ACC112 (cell line): ENCODE measurements around the gene JARID2.

ENCODE experiments used
- H2AFZ ChIP-seq: fragments of 200-600 bp; sonication (generic); one replicate; pipeline ENCODE4 v1.6.0; 2017; ENCODE audit warnings: antibody characterized with exemption, low read length; ENCODE audit not compliant: unreplicated experiment
- H3K27ac ChIP-seq: fragments of 200-600 bp; sonication (generic); 2 replicates; pipeline ENCODE4 v1.5.1; 2014; ENCODE audit warnings: low read depth, mild to moderate bottlenecking, antibody characterized with exemption, low read length, moderate library complexity
- H3K27me3 ChIP-seq: fragments of 200-600 bp; sonication (generic); 2 replicates; pipeline ENCODE4 v1.6.1; 2014; ENCODE audit warnings: mild to moderate bottlenecking, antibody characterized with exemption, low read length, moderate library complexity, mixed read lengths; ENCODE audit not compliant: insufficient read depth
- H3K36me3 ChIP-seq: fragments of 200-600 bp; sonication (generic); 2 replicates; pipeline ENCODE4 v1.6.1; 2016; ENCODE audit warnings: mild to moderate bottlenecking, antibody characterized with exemption, low read length, moderate library complexity, mixed read lengths; ENCODE audit not compliant: insufficient read depth
- H3K4me1 ChIP-seq: fragments of 200-600 bp; sonication (generic); one replicate; pipeline ENCODE4 v1.6.1; 2016; ENCODE audit warnings: low read length, mixed read lengths; ENCODE audit not compliant: insufficient read depth, unreplicated experiment, control insufficient read depth
- H3K4me3 ChIP-seq: fragments of 200-600 bp; sonication (generic); 2 replicates; pipeline ENCODE4 v1.5.1; 2014; ENCODE audit warnings: mild to moderate bottlenecking, low read depth, low read length
- H3K79me2 ChIP-seq: fragments of 200-600 bp; sonication (generic); one replicate; pipeline ENCODE4 v1.6.0; 2016; ENCODE audit warnings: low read length; ENCODE audit not compliant: control insufficient read depth, unreplicated experiment, insufficient read depth

Gene JARID2

DNA sequence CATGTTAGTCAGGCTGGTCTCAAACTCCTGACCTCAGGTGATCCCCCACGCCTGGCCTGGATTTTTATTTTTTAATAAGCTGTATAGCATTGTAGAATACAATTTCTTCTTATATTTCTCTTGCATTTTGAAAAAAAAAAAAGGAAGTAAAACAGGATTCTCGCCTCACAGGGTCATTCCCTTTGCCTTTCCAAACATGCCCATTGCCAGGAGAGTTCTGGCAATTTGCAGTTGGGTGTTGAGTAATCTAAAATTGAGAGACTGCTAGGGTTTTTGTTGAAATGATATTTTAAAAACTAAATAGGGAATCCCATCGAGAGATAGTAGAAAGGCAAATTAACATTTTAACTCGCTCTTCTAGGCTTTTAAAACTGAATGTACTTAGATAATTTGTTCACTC lies 196.1 kb downstream of the JARID2 start:
- H3K4me3 ChIP-seq = no peak overlapping the region
- H3K4me1 ChIP-seq = peaks cover 41% of the 10 kb centered on the region
- peaks cover 22% of the 10 kb centered on the region for H3K79me2 ChIP-seq
- H3K27me3 ChIP-seq = no peaks in the 10 kb centered on the region
- H2AFZ ChIP-seq = no peak overlapping the region
- no peak overlapping the region for H3K27ac ChIP-seq
- H3K36me3 ChIP-seq = no peaks in the 10 kb centered on the region

DNA sequence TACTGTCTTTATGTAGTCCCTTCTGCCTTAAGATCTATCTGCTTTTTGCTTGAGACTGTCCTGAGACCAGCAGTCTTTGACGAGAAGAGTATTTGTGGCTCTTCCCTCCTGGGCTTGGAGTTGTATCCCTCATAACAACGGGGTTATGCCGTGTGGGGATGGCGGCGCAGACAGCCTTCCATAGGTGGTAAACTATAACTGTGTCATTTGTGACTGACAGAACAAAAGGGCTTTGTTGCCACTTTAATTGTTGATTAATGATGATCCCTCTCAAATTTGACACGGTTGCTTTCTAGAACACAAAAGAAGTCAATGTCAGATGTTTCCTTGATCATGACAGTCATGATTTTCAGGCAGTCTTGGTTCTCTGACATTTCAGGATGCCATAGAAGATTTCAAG lies 196.6 kb downstream of the JARID2 start:
- no peaks in the 10 kb centered on the region for H3K36me3 ChIP-seq
- no peak overlapping the region for H3K4me3 ChIP-seq
- H3K79me2 ChIP-seq = peaks cover 18% of the 10 kb centered on the region

DNA sequence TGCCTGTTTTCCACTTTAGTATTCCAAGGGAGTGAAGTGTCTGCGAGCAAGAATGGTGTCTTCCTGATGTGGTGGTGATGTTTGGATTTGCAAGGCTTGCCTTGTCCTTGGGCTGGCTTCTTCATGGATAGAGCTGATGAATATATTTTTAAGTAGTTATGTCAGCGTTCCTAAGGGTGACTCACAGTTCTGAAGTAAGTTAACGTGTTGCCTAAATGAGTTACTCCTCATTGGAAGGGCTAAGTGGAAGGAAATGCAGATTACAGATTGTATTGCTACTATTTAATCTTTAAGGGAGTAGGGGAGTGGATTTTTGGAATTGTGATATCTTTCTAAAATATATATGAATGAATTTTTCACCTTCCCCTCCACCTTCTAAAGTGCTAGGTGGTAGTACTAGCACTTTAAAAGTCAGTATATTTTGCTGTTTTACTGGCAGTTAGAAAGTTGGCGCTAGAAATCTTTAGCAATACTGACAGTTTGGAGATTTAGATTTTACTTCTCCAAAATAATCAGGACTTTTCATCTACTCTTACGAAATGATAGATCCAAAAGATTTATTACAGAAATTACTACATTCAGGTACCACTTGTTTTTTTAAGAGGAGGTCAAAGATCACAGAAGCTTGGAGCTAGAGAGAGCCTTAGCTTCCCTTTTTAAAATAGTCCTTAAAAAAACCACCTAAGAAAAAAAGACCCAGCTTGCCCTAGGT lies 197.4 kb downstream of the JARID2 start:
- H3K27me3 ChIP-seq = no peaks in the 10 kb centered on the region
- no peak overlapping the region for H3K4me3 ChIP-seq
- peaks cover 41% of the 10 kb centered on the region for H3K4me1 ChIP-seq
- H2AFZ ChIP-seq = no peak overlapping the region
- H3K79me2 ChIP-seq = peaks cover 18% of the 10 kb centered on the region
- peak overlapping the region; percentile 50 for H3K27ac ChIP-seq
- no peaks in the 10 kb centered on the region for H3K36me3 ChIP-seq

More for the DNA sequence above, 196.6 kb downstream of the JARID2 start:
- Histone ChIP-seq H3K4me1 (peaks cover 41% of the 10 kb centered on the region), H3K27ac (no peak overlapping the region), H3K27me3 (no peaks in the 10 kb centered on the region), H2AFZ (no peak overlapping the region)

DNA sequence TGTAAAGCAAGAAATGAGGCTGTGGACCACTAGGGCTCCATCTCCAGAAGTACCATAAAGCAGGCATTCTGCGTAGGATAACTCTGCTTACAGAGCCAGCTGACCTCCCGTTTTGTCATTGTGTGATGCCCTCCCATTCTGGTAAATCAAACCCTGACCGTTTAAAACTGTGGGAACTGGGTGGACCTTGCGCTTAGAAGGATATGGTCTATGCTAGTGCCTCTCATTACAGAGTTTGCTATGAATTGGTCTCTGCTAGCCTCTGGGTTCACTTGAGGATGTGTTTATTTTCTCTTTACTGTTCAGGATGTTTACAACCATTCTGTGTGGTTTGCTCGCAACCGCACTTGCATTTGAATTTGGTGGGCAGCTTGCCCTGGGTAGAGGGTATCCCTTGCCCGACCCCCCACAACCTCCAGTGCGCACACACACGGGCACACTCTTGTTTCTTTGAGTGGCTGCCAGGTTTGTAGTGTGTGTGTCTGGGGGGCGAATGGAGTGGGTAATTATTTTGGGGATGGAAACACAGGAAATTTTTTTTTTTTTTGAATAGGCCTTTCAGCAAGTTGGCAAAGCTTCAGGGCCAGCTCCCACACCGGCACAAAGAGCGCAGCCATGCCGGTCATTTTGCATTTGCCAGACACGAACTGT lies 198.3 kb downstream of the JARID2 start:
- H3K27me3 ChIP-seq = no peaks in the 10 kb centered on the region
- H3K79me2 ChIP-seq = peaks cover 18% of the 10 kb centered on the region
- peaks cover 40% of the 10 kb centered on the region for H3K4me1 ChIP-seq
- no peak overlapping the region for H2AFZ ChIP-seq
- H3K4me3 ChIP-seq = no peak overlapping the region
- H3K36me3 ChIP-seq = no peaks in the 10 kb centered on the region
- no peak overlapping the region for H3K27ac ChIP-seq

DNA sequence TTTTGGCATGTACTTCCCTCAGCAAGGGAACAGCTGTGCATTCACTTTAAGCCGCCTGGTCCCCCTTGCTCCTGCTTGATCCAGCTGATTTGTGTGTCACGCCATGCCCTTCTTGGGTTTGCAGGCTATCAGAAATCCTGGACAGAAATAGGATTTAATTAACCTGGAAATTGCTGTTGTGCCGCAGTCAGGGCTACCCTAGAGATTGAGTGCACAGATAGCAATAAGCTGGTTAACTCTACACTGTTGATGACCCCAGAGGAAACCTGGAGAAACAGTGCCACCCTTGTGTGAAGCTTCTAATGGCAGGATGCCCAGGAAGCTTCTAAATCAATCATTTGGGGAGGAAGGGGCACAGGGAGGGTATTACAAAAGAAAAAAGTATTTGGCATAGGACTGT lies 199.0 kb downstream of the JARID2 start:
- Histone ChIP-seq H3K27me3 (no peaks in the 10 kb centered on the region), H3K4me3 (no peak overlapping the region), H3K27ac (no peak overlapping the region), H3K4me1 (peaks cover 38% of the 10 kb centered on the region), H3K79me2 (peaks cover 18% of the 10 kb centered on the region), H2AFZ (no peak overlapping the region), H3K36me3 (no peaks in the 10 kb centered on the region)

DNA sequence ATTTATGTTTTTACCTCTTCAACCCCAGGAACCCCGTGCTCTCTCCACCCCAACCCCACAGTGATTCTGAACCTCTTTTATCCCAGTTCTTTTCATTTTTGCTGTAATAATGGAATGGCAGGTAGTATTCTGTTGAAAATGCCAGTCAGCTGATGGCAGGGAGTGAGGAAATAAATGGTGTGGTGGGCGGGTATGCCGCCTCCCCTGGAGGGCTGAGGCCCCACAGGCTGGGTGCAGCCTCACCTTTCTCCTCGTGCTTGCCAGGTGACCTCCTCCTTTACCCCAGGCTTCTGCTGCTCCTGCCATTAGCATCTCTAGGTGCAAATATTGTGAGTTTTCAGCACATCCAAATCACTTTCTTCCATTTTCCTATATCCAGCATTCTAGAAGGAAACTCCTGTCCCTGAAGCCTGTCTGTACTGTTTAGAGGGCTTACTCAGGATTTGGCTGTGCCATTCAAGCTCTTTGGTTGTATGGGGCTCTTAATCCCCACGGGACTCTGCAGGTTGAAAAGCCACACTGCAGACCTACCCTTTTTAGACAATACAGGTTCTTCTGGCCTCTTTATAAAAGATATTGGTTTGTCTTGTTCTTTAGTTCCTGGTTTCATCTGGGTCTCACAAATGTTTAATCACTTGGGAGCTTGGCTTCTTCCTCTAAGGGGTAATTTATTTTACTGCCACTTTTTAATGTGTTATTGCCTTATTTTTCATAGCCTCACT lies 201.8 kb downstream of the JARID2 start:
- Histone ChIP-seq H3K27ac (no peak overlapping the region), H3K4me1 (peaks cover 22% of the 10 kb centered on the region), H3K36me3 (no peaks in the 10 kb centered on the region), H3K79me2 (peaks cover 8% of the 10 kb centered on the region), H2AFZ (no peak overlapping the region), H3K4me3 (no peak overlapping the region), H3K27me3 (no peaks in the 10 kb centered on the region)

DNA sequence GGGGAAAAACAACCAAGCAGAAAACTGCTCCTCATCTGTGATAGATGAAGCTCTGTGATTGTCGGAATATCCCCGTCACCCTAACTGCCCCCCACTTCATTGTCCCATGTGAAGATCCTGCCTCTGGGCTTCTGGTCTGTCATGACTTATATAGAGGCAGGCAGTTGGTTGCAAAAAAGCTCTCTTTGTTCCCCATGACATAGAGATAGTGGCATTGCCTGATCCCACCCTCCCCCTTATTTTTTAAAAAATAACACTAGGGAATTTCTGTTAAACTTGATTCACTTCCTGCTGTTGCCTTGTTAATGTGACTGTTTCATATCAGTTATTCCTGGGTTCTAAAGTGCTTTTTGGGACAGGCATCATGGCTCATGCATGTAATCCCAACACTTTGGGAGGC lies 203.1 kb downstream of the JARID2 start:
- Histone ChIP-seq H3K36me3 (no peaks in the 10 kb centered on the region), H2AFZ (no peak overlapping the region), H3K27me3 (no peaks in the 10 kb centered on the region), H3K4me3 (no peak overlapping the region), H3K4me1 (peaks cover 10% of the 10 kb centered on the region), H3K27ac (no peak overlapping the region), H3K79me2 (peaks cover 8% of the 10 kb centered on the region)

DNA sequence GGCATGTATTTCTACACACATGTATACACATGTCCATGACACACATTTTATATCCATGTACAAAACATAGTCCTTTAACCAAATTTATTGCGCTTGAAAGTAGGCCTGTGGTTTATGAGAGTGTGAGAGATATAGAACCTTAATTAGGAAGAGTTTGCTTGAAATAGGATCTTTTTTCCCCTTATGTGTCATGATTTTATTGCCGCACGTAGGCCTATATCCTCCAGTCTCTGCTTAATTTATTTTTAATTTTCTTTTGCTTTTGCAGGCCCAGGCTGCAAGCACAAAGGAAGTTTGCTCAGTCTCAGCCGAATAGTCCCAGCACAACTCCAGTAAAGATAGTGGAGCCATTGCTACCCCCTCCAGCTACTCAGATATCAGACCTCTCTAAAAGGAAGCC lies 205.9 kb downstream of the JARID2 start:
- Histone ChIP-seq H2AFZ (no peak overlapping the region), H3K79me2 (peaks cover 4% of the 10 kb centered on the region), H3K36me3 (no peaks in the 10 kb centered on the region), H3K4me3 (no peak overlapping the region), H3K4me1 (peaks cover 7% of the 10 kb centered on the region), H3K27ac (no peak overlapping the region), H3K27me3 (no peaks in the 10 kb centered on the region)

DNA sequence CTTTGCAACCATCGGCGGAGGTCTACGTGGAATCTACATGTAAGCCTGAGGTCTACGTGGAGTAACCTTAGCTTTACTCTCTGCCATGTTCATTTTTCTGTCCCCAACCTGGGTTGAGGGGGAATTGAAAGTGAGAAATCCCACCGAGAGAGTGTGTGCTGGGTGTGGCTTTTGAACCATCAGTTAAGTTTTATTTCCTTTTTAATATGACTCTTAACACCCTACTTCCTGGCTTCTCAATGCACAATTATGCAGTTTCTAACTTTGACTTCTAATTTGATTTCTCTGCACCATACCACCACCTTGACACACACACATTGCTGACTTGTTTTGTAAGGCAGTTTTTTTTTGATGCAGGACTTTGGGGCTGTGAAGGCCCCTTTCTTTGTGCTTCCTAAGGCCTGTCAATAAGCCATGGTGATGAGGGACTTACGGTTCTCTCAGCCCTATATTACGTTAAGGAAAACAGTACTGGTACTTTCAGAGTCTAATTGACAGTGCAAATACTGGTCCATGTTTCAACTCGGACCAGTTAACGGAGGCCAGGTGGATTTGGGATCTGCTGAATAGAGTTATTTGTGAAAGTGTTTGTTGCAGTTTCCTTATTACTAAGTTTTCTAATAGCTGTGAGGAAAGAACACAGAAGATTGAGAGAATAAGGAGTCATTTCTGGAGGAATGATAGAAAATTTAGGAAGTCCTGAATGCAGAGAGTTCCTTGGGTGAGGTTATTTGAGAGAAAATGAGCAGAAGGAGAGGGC lies 206.5 kb downstream of the JARID2 start:
- no peak overlapping the region for H2AFZ ChIP-seq
- no peaks in the 10 kb centered on the region for H3K36me3 ChIP-seq
- peaks cover 7% of the 10 kb centered on the region for H3K4me1 ChIP-seq
- H3K27ac ChIP-seq = no peak overlapping the region
- peaks cover 3% of the 10 kb centered on the region for H3K79me2 ChIP-seq
- no peak overlapping the region for H3K4me3 ChIP-seq
- H3K27me3 ChIP-seq = no peaks in the 10 kb centered on the region

DNA sequence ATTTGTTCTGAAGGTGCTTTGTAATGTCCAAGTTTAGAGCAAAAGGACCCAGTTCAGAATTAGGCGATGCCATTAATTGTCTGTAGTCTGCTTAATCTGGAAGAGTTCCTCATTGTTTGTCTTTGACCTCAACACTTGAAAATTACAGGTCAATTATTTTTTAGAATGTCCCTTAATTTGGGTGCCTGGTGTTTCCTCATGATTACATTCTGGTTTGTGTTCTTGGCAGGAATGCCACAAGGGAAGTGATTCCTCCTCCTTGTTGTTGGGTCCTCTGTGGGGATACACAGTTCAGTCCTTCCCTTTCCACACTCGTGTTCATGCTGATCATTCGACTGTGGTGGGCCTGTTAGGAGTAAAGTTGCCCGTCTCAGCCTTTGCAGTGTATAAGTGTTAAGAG lies 207.3 kb downstream of the JARID2 start:
- H2AFZ ChIP-seq = no peak overlapping the region
- no peaks in the 10 kb centered on the region for H3K27me3 ChIP-seq
- H3K4me3 ChIP-seq = no peak overlapping the region
- no peaks in the 10 kb centered on the region for H3K36me3 ChIP-seq
- H3K4me1 ChIP-seq = peaks cover 7% of the 10 kb centered on the region
- no peak overlapping the region for H3K27ac ChIP-seq
- H3K79me2 ChIP-seq = peaks cover 3% of the 10 kb centered on the region
